C4-2B (cell line): ENCODE measurements around the gene ZMAT5.

Source experiments
- H3K27ac ChIP-seq: fragments of 450-650 bp; 2 replicates; pipeline ENCODE4 v1.5.1; 2017
- ZFX ChIP-seq: fragments of 450-650 bp; IDR thresholded peaks from 2 replicates; pipeline ENCODE4 v1.6.1; 2017
- TF ChIP-seq, protein P1 (sequence below): fragments of 450-650 bp; conservative IDR thresholded peaks from 2 replicates; pipeline ENCODE4 v1.5.1; 2017; ENCODE audit warnings: mild to moderate bottlenecking

The ZMAT5 gene

DNA sequence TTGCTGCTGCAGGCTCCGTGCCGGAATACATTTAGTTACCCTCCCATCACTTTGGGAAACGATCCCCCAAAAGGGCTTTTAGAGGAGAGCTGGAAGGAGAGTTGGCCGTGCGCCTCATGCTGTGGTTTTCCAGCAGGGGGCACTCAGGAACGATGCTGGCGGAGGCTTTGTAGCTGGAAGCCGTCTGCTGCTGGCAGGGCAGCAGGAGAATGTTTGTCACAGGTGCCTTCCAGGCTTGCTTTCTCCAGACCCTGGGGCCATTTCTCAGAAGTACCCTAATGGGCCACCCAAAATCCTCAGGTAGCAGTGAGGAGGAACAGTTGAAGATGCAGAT is 77.0 kb downstream of the ZMAT5 start:
- H3K27ac ChIP-seq, result no peak overlapping the region; the same call in 1 of the 2 replicates
- TF ChIP-seq, protein P1, sequence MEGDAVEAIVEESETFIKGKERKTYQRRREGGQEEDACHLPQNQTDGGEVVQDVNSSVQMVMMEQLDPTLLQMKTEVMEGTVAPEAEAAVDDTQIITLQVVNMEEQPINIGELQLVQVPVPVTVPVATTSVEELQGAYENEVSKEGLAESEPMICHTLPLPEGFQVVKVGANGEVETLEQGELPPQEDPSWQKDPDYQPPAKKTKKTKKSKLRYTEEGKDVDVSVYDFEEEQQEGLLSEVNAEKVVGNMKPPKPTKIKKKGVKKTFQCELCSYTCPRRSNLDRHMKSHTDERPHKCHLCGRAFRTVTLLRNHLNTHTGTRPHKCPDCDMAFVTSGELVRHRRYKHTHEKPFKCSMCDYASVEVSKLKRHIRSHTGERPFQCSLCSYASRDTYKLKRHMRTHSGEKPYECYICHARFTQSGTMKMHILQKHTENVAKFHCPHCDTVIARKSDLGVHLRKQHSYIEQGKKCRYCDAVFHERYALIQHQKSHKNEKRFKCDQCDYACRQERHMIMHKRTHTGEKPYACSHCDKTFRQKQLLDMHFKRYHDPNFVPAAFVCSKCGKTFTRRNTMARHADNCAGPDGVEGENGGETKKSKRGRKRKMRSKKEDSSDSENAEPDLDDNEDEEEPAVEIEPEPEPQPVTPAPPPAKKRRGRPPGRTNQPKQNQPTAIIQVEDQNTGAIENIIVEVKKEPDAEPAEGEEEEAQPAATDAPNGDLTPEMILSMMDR, result peak; percentile 92
- TF ChIP-seq ZFX, result no peak

DNA sequence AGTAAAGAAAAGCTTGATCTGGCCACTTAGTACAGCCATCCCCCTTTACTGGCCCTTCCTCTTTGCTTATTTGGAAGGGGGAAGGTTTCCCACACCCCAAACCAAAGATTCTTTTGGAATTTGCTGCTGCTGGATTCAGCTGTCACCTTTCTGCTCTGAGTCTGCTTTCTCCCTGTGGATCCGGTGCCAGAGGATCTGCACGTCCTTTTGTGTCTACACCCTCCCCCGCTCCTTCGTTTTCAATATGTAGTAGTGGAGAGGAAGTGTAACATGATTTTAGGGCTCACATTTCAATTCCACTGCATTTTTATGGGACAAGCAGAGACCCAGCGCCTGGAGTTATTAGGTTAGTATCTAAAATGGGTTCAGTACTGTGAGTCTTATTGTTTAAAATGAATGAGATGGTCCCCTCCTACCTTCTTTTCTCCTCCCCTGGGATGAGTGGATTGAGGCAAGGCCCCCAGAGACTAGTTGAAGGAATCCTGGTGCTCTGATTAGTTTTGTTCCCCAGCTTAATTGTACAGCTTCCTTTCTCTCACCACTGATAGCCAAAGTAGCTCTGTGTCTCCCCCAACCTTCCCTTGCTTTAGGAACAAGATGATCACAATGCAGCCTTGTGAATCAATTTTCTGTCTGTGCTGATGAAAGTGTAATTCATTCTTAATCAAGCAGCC is 77.5 kb downstream of the ZMAT5 start:
- no peak overlapping the region; the same call in 1 of the 2 replicates for H3K27ac ChIP-seq
- TF ChIP-seq, protein P1, result no peak
- no peak for TF ChIP-seq ZFX

DNA sequence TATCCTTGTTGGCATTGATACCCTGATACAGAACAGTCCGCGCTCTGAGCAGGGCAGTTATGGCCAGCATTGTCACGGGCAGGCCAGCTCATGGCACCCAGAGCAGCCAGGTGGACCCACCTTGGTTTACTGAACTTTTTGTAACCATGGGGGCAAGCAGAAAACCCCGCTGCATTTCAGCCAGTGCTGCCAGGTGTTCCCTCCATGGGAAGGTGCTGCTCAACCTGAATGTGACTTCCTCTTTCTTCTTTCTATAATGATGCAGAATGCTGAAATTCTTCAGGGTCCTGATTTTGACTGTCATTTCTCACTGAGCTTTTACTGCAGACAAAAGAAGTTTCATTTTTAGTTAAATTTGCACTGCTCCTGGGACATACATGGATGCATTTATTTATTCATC is 82.6 kb downstream of the ZMAT5 start:
- TF ChIP-seq, protein P1, result no peak
- no peak for TF ChIP-seq ZFX
- H3K27ac ChIP-seq, result no peak overlapping the region

DNA sequence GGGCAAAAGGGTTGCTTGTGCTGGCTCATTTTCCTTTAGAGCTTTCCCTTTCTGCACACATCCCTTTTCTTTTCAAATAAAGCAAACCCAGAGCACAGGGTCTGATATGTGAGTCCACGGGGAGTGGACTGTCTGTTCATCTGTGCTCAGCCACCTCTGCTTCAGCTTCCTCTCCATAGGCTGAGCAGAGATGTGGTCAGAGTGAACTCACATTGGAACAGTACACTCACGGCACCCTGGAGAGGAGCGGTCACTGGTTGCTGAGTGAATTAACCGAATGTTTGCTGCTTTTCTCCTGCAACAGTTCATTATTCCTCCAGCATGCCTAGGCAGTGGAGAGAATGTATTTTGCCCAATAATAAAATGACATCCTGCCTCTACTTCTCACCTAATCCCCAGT is 83.3 kb downstream of the ZMAT5 start:
- TF ChIP-seq ZFX, result no peak
- no peak overlapping the region for H3K27ac ChIP-seq
